Measurements from ENCODE around the gene SAP30BP.

Gene SAP30BP

DNA sequence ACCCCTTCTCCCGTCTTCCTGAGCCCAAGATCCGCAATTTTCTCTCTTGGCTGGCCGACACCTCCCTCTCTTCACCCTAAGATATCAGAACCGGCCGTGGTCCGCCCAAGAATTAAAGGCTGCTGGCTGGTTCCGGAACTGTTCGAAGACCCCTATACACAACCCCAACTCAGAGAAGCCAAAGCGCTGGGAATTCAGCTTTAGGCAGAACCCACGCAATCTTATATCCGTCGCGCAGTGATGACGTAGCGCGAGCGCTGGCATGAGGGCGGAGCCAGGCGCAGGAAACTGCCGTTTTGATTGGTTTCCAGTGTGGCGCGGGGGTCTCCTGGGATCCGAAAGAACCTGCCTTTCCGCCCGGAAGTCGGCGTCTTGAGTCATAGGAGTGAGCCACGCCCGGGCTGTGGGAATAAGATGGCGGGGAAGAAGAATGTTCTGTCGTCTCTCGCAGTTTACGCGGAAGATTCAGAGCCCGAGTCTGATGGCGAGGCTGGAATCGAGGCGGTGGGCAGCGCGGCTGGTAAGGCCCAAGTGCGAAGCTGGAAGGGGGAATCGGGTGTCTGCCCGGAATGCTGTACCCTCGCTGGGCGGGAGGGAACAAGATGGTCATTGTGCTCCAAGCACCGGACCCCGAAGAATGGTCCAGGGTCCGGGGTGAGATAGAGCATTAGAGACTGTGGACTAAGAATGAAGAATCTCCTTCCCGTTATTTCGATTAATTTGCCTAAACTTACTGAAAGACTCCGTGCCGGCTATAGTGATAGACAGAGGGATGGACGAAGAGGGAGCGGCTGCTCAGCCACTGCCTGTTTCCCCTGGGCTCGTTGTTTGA, at the start of gene SAP30BP, which contains the start of gene RECQL5:
Gene SAP30BP, plus strand, starts transcription at position 380 of the 832 bp plus-strand sequence. Its CDS starts 35 bp downstream, at position 415.
Gene RECQL5, minus strand, starts transcription at position 196 of the 832 bp plus-strand sequence. CDS start 597 bp downstream, outside the sequence.
- peak; percentile 73 for DNase-seq (ENCODE audit: insufficient read length, low spot score)
- FAIRE-seq, result peak; percentile 99

DNA sequence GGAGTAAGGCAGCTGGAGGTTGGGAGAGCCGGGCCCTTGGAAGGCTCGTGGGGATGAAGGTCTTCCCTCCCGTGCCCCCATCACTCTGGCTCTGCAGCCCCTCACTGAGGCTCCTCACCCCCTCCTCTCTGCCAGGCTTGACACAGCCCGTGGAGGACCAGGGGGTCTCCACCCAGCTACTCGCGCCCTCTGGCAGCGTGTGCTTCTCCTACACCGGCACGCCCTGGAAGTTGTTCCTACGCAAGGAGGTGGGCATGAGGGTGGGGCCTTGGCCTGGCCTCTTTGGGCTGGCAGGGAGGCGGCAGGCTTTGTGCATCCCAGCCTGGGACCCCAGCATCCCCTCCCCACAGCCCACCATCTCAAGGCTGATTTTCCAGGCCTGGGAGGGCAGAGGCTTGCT, 49.5 kb upstream of the SAP30BP start:
- DNase-seq (ENCODE audit: insufficient read length, low spot score), result no peak
- FAIRE-seq, result no peak

DNA sequence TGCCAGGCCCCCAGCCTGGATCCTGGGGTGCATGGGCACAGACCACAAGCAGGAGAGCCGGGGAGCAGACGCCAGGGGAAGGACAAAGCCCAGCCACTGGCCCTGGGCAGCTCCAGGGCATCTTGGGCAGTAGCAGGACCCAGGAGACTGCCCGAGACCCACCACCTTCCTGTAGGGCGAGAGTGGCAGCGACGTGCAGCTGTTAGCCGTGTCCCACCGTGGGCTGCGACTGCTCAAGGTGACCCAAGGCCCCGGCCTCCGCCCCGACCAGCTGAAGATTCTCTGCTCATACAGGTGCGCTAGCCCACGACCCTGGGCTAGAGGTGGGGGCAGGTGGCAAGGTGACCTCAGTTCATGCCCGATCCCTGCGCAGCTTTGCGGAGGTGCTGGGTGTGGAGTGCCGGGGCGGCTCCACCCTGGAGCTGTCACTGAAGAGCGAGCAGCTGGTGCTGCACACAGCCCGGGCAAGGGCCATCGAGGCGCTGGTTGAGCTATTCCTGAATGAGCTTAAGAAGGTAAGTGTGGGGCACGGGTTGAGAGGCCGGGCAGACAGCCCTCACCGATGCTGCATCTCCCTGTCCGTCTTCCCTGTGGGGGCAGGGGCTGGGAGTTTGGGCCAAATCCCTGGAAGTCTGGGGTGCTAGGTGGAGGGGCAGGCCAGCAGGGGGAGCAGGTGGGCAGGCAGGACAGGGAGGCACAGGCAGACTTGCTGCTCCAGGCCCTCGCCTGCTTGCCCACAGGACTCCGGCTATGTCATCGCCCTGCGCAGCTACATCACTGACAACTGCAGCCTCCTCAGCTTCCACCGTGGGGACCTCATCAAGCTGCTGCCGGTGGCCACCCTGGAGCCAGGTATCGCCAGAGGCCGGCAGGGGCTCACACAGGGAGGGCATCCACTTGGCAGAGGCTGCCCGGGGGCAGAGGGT, 47.4 kb upstream of the SAP30BP start:
- no peak for DNase-seq (ENCODE audit: insufficient read length, low spot score)
- FAIRE-seq, result no peak

DNA sequence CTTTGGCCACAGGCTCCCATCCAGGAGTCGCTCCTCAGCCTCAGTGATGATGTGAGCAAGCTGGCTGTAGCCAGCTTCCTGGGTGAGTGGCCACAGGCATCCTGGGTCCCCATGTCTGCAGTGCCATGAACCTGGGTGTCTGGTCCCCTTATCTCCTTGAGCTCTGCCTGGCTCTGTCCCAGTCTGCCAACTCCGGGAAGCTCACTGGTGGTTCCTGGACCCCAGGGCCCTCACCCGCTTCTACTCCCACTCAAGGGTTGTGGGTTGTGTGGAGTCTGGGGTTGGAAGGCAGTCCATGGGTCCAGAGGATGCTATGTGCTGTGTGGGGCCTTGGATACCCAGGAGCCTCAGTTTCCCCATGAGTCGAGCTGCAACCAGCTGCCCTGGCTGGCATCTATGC, 45.6 kb upstream of the SAP30BP start:
- no peak for DNase-seq (ENCODE audit: insufficient read length, low spot score)

DNA sequence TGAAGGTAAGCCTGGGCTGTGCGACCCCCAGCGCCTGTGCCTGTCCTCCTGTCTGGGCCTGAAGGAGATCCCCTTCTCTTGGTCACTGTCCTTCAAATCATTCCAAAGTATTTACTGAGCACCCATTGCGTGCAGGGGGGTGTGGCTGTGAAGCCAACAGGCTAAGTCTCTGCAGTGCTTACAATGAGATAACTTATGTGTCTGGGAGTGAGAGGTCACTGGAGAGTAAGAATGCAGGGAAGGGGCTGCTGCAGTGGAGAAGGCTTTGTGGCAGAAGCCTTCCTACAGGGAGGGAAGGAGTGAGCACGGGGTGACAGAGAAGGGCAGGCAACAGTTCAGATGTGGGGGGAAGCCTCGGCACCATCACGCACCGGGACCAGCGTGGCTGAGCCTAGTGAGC, 45.1 kb upstream of the SAP30BP start:
- no peak for DNase-seq (ENCODE audit: insufficient read length, low spot score)
- no peak for FAIRE-seq

More for the DNA sequence above, 45.6 kb upstream of the SAP30BP start:
- no peak for FAIRE-seq

DNA sequence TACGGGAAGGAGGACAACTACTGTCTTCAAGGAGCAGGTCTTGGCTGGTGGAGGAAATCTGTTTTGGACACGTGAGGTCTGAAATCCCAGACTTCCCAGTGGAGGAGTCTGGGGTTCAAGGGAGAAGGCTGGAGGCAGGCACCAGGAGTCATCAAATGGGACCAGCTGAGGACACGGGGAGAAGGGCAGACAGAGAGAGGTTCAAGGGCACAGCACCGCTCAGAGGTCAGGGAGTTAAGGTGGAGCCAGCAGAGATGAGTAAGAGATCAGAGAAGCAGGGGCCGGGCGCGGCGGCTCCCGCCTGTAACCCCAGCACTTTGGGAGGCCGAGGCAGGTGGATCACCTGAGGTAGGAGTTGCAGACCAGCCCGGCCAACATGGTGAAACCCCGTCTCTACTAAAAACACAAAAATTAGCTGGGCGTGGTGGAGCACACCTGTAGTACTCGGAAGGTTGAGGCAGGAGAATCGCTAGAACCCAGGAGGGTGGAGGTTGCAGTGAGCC, 44.3 kb upstream of the SAP30BP start:
- FAIRE-seq, result no peak
- DNase-seq (ENCODE audit: insufficient read length, low spot score), result no peak

GRCh38 chr17:75623386-75623785, 43.8 kb upstream of the SAP30BP start:
- FAIRE-seq (no peak), DNase-seq (ENCODE audit: insufficient read length, low spot score) (no peak)

GRCh38 chr17:75624021-75624420, 43.1 kb upstream of the SAP30BP start:
- DNase-seq (ENCODE audit: insufficient read length, low spot score) (no peak), FAIRE-seq (no peak)

GRCh38 chr17:75624714-75625345, 42.3 kb upstream of the SAP30BP start:
- DNase-seq (ENCODE audit: insufficient read length, low spot score), result no peak
- no peak for FAIRE-seq

GRCh38 chr17:75625813-75626486, 41.2 kb upstream of the SAP30BP start:
- DNase-seq (ENCODE audit: insufficient read length, low spot score) (peak; percentile 70), FAIRE-seq (no peak)

DNA sequence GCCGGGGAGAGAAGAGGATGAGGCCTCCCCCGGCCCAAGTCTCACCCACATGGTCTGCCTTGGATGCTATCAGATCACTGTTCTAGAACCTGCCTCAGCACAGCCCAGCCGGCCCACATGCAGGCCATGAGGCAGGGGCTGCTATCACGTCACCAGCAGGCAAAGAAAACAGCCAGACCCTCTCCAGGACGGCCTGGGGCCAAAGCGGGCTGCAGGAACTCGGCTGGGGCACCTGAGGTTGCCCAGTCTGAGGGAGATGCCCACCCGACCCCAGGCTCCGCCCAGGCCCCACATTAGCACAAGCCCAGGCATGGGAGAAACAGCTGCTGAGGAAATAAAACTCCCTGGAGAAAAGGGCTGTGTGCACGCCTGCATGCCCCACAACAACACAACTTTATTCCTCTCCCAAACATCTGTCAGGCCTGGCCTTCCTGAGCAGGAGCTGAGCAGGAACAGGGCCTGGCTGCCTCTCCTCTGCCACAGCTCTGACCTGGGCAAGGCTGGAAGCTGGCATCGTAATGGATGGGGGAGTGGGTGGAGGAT, 40.6 kb upstream of the SAP30BP start:
- DNase-seq (ENCODE audit: insufficient read length, low spot score) (no peak), FAIRE-seq (no peak)

- DNase-seq (ENCODE audit: insufficient read length, low spot score) (no peak), FAIRE-seq (no peak)
These were observed 40.0 kb upstream of the SAP30BP start for GRCh38 chr17:75627094-75627493.

- no peak for FAIRE-seq
- no peak for DNase-seq (ENCODE audit: insufficient read length, low spot score)
These were observed 38.7 kb upstream of the SAP30BP start for GRCh38 chr17:75628425-75628824.

DNA sequence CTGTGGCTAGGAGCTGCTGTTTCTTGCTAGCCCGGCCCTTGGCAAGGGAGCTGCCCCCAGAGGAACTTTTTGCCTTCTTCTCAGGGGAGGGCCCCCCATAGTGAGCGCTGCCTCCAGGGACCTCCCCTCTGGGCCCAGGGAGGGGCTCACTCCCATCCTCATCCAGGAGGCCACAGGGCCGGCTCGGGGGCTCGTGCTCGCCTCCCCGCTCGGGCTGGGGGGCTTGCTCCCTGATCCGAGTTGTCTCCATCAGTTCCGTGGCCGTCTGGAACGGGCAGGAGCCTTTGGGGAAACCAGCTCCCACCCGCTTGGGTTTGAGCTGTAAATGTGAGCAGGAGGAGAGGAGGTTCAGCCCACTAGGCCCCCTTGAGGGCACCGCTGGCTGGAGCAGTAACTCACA, 38.0 kb upstream of the SAP30BP start:
- DNase-seq (ENCODE audit: insufficient read length, low spot score) (no peak), FAIRE-seq (no peak)

- DNase-seq (ENCODE audit: insufficient read length, low spot score) (no peak), FAIRE-seq (no peak)
These were observed 36.8 kb upstream of the SAP30BP start for GRCh38 chr17:75630071-75630917.

DNA sequence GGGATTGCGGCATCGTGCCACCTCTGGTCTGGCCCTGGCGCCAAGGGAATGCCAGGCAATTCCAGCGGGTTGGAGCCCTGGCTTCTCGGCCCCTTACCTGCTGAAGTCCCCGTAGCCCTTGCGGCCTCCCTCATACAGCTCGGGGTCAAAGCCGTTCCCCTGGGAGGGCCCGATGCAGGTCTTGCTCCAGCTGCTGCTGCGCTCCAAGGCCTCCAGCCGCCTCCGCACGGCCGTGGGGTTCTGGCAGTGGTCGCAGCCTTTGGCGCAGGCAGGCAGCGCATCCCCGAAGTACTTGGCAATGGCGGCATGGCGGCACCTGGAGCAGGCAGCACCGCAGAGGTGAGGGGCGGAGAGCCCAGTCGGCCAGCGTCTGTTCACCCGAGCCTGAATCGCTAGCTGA, 35.8 kb upstream of the SAP30BP start:
- FAIRE-seq (no peak), DNase-seq (ENCODE audit: insufficient read length, low spot score) (no peak)

DNA sequence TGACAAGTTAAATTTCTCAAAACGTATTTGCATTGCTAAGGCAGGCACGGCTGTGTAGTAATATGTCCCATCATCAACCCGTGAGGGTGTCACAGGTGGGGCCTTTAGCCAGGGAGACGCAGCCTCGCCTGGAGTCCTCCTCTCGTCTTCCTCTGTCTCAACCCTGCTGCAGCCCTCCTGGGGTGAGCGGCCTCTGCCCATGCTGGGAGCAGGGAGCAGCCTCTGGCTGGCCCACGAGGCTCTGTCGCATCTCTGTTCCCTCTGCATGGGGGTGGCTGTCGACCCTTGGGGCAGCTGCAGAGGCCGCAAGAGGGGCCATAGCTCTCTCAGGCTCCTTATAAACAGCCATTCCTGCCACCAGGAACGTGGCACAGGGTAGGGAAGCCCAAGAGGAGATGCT, 34.7 kb upstream of the SAP30BP start:
- DNase-seq (ENCODE audit: insufficient read length, low spot score) (no peak), FAIRE-seq (no peak)

GRCh38 chr17:75632863-75633485, 34.2 kb upstream of the SAP30BP start, which contains the start of gene SMIM5:
Gene SMIM5, plus strand, starts transcription at chr17:75633434. Its CDS starts 6,768 bp downstream, at chr17:75640202.
- peak; percentile 45 for FAIRE-seq

More at GRCh38 chr17:75632863-75633485, 34.2 kb upstream of the SAP30BP start, which contains the start of gene SMIM5:
- peak; percentile 99 for DNase-seq (ENCODE audit: insufficient read length, low spot score)

Data from GM19239 (cell line).